Esophagus muscularis mucosa (tissue), 3 donors: ENCODE measurements around the gene TOE1.

Source experiments
- POLR2AphosphoS5 ChIP-seq, 2 donors: sonication (generic); formaldehyde crosslinking; IDR thresholded peaks; one replicate each; pipeline ENCODE4 v1.6.1; 2017; ENCODE audit warnings: antibody characterized with exemption in 2 of 2
- TF ChIP-seq, protein P1 (sequence below), 3 experiments: fragments of 200-600 bp in 2 of 3; fragments of 450-650 bp in 1 of 3; sonication (generic) in 2 of 3; IDR thresholded peaks; one replicate each; pipeline ENCODE4 v1.5.1; 2017 to 2019; ENCODE audit warnings: antibody characterized with exemption in 3 of 3, mild to moderate bottlenecking in 2 of 3, moderate library complexity in 1 of 3

DNA sequence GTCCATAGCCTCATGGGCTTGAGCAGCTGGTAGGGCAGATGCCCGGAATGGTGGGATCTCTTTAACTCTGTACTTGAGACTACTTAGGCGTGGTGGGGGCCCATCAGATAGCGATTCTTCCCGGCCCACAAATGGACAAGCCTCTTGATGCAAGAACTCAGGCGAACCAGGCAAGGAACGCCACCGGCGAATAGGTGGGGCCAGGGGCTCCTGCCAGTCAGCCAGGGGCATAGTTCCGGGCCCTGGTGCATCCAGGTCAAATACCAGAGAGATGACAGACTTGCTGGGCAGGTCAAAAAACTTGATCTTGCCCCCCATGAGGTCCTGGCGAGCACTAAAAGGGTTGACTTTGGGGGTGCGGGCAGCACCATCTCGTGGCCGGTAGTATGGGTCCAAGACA, 5.0 kb downstream of the TOE1 start:
- TF ChIP-seq, protein P1, sequence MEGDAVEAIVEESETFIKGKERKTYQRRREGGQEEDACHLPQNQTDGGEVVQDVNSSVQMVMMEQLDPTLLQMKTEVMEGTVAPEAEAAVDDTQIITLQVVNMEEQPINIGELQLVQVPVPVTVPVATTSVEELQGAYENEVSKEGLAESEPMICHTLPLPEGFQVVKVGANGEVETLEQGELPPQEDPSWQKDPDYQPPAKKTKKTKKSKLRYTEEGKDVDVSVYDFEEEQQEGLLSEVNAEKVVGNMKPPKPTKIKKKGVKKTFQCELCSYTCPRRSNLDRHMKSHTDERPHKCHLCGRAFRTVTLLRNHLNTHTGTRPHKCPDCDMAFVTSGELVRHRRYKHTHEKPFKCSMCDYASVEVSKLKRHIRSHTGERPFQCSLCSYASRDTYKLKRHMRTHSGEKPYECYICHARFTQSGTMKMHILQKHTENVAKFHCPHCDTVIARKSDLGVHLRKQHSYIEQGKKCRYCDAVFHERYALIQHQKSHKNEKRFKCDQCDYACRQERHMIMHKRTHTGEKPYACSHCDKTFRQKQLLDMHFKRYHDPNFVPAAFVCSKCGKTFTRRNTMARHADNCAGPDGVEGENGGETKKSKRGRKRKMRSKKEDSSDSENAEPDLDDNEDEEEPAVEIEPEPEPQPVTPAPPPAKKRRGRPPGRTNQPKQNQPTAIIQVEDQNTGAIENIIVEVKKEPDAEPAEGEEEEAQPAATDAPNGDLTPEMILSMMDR (IDR thresholded peaks at IDR 0.05), result no peak
- TF ChIP-seq POLR2AphosphoS5 (IDR thresholded peaks at IDR 0.05), result no peak
